ENCODE measurements around the gene RREB1. TPM values are rescaled to one million over a fixed set of nuclear protein-coding genes. Genes with fewer than 3 reads are reported as not detected.
"Not testable (repeated sequence)": the region's sequence is repeated elsewhere in the genome, so short reads cannot be mapped to it uniquely, and the experiment has no call there.

Gene RREB1
- total RNA-seq, 1 donor from 2014 or later, result 41.8 TPM

GRCh38 chr6:7264041-7264440 is 156.3 kb downstream of the RREB1 start:
- Histone ChIP-seq H3K4me1 (ENCODE audit: insufficient read depth, low read length) (peaks cover 27% of the 10 kb centered on the region), H3K79me2 (ENCODE audit: insufficient read depth, low read length) (no peaks in the 10 kb centered on the region), H3K4me2 (ENCODE audit: low read length) (no peak overlapping the region), H4K20me1 (ENCODE audit: insufficient read depth, low read length) (no peaks in the 10 kb centered on the region), H3K9me3 (ENCODE audit: insufficient read depth, low read depth, low read length) (peaks cover 4% of the 10 kb centered on the region), H3K36me3 (ENCODE audit: insufficient read depth, low read length) (no peaks in the 10 kb centered on the region), H3K27ac (ENCODE audit: low read depth, low read length) (no peak overlapping the region), H3K9ac (ENCODE audit: low read length) (no peak overlapping the region), H3K4me3 (ENCODE audit: insufficient read depth, low read depth, low read length) (no peak overlapping the region), H3K27me3 (ENCODE audit: insufficient read depth, low read length) (no peaks in the 10 kb centered on the region), H2AFZ (ENCODE audit: low read depth, low read length) (no peak overlapping the region)
- Mint-ChIP-seq H3K27me3 (ENCODE audit: low read depth, unreplicated experiment) (no peaks in the 10 kb centered on the region), H3K4me1 (ENCODE audit: low read depth, unreplicated experiment) (peaks cover 20% of the 10 kb centered on the region), H3K4me3 (ENCODE audit: unreplicated experiment) (no peak overlapping the region), H3K9me3 (ENCODE audit: unreplicated experiment) (no peaks in the 10 kb centered on the region), H3K27ac (ENCODE audit: unreplicated experiment) (no peak overlapping the region), H3K36me3 (ENCODE audit: low read depth, unreplicated experiment) (no peaks in the 10 kb centered on the region)
- no peak for TF ChIP-seq CTCF (IDR thresholded peaks at IDR 0.05; ENCODE audit: insufficient read depth, low read depth, low read length)
- no peak for TF ChIP-seq EZH2 (IDR thresholded peaks at IDR 0.05; ENCODE audit: insufficient read depth, low read length)
- DNase-seq (ENCODE audit: low read depth), result no peak
- no peak for FAIRE-seq

GRCh38 chr6:7264686-7265384 is 157.1 kb downstream of the RREB1 start:
- peaks cover 27% of the 10 kb centered on the region for H3K4me1 ChIP-seq (ENCODE audit: insufficient read depth, low read length)
- no peaks in the 10 kb centered on the region for H3K36me3 ChIP-seq (ENCODE audit: insufficient read depth, low read length)
- no peak overlapping the region for H3K4me3 ChIP-seq (ENCODE audit: insufficient read depth, low read depth, low read length)
- H4K20me1 ChIP-seq (ENCODE audit: insufficient read depth, low read length), result no peaks in the 10 kb centered on the region
- H3K27ac ChIP-seq (ENCODE audit: low read depth, low read length), result no peak overlapping the region
- Mint-ChIP-seq H3K27ac (ENCODE audit: unreplicated experiment) (no peak overlapping the region), H3K4me3 (ENCODE audit: unreplicated experiment) (no peak overlapping the region), H3K27me3 (ENCODE audit: low read depth, unreplicated experiment) (no peaks in the 10 kb centered on the region), H3K4me1 (ENCODE audit: low read depth, unreplicated experiment) (peaks cover 16% of the 10 kb centered on the region), H3K9me3 (ENCODE audit: unreplicated experiment) (no peaks in the 10 kb centered on the region), H3K36me3 (ENCODE audit: low read depth, unreplicated experiment) (no peaks in the 10 kb centered on the region)
- H3K4me2 ChIP-seq (ENCODE audit: low read length), result no peak overlapping the region
- TF ChIP-seq EZH2 (IDR thresholded peaks at IDR 0.05; ENCODE audit: insufficient read depth, low read length) (no peak), CTCF (IDR thresholded peaks at IDR 0.05; ENCODE audit: insufficient read depth, low read depth, low read length) (no peak)
- H3K79me2 ChIP-seq (ENCODE audit: insufficient read depth, low read length), result no peaks in the 10 kb centered on the region
- peaks cover 4% of the 10 kb centered on the region for H3K9me3 ChIP-seq (ENCODE audit: insufficient read depth, low read depth, low read length)
- H2AFZ ChIP-seq (ENCODE audit: low read depth, low read length), result no peak overlapping the region
- no peak overlapping the region for H3K9ac ChIP-seq (ENCODE audit: low read length)
- H3K27me3 ChIP-seq (ENCODE audit: insufficient read depth, low read length), result no peaks in the 10 kb centered on the region
- DNase-seq (ENCODE audit: low read depth) (no peak), FAIRE-seq (no peak)

GRCh38 chr6:7265385-7265726 is 157.6 kb downstream of the RREB1 start:
- H4K20me1 ChIP-seq (ENCODE audit: insufficient read depth, low read length); DNase-seq (ENCODE audit: low read depth); H3K27me3 ChIP-seq (ENCODE audit: insufficient read depth, low read length); H3K36me3 ChIP-seq (ENCODE audit: insufficient read depth, low read length); H3K9ac ChIP-seq (ENCODE audit: low read length); H2AFZ ChIP-seq (ENCODE audit: low read depth, low read length); H3K9me3 Mint-ChIP-seq (ENCODE audit: unreplicated experiment); H3K4me3 Mint-ChIP-seq (ENCODE audit: unreplicated experiment); H3K4me2 ChIP-seq (ENCODE audit: low read length); H3K79me2 ChIP-seq (ENCODE audit: insufficient read depth, low read length); H3K27me3 Mint-ChIP-seq (ENCODE audit: low read depth, unreplicated experiment); H3K27ac ChIP-seq (ENCODE audit: low read depth, low read length); H3K36me3 Mint-ChIP-seq (ENCODE audit: low read depth, unreplicated experiment); H3K27ac Mint-ChIP-seq (ENCODE audit: unreplicated experiment); H3K4me3 ChIP-seq (ENCODE audit: insufficient read depth, low read depth, low read length); FAIRE-seq; H3K9me3 ChIP-seq (ENCODE audit: insufficient read depth, low read depth, low read length): not testable (repeated sequence)
- peaks cover 27% of the 10 kb centered on the region for H3K4me1 ChIP-seq (ENCODE audit: insufficient read depth, low read length)
- peaks cover 16% of the 10 kb centered on the region for H3K4me1 Mint-ChIP-seq (ENCODE audit: low read depth, unreplicated experiment)
